SKM-1 treated with dmso at 0.1 percent for 144 hours (cell line): Measurements from ENCODE around the gene SLC43A1.
"Not testable (repeated sequence)": the region's sequence is repeated elsewhere in the genome, so short reads cannot be mapped to it uniquely, and the experiment has no call there.

ENCODE experiments used
- DNase-seq: peaks from one replicate; lab custom pipeline; 2025; ENCODE audit not compliant: unreplicated experiment; lab: John Stamatoyannopoulos, UW

SLC43A1 gene

DNA sequence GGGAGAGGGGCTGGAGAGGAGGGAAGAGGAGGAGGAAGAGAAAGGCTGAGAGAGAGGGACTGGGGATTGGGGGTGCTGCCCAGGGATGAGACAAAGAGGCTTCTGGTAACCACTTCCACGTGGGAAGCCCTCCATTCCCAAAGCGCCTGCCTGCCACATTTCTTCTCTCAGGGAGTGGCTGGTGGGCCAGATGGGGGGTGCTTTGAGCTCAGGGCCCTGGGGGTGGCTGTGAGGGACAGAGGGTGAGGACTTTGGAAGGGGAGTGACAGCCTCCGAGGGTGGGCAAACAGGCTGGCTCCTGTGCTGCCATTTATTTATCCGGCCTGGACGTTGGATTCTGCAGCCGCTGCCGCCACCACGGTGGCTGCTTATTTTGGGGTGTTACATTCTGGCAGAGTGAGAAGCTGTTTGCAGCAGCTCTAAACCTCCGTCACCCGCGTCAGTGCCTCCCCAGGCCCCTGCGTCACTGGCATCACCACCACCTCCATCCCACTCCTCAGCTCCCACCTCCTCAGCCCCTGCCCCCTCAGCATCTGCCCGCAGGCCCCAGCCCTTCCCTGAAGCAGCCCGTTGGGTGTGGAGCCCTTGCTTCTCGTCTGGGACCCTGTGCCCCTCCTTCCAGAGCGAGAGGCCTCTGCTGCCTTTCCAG lies 53.5 kb downstream of the SLC43A1 start:
- DNase-seq: no peak

DNA sequence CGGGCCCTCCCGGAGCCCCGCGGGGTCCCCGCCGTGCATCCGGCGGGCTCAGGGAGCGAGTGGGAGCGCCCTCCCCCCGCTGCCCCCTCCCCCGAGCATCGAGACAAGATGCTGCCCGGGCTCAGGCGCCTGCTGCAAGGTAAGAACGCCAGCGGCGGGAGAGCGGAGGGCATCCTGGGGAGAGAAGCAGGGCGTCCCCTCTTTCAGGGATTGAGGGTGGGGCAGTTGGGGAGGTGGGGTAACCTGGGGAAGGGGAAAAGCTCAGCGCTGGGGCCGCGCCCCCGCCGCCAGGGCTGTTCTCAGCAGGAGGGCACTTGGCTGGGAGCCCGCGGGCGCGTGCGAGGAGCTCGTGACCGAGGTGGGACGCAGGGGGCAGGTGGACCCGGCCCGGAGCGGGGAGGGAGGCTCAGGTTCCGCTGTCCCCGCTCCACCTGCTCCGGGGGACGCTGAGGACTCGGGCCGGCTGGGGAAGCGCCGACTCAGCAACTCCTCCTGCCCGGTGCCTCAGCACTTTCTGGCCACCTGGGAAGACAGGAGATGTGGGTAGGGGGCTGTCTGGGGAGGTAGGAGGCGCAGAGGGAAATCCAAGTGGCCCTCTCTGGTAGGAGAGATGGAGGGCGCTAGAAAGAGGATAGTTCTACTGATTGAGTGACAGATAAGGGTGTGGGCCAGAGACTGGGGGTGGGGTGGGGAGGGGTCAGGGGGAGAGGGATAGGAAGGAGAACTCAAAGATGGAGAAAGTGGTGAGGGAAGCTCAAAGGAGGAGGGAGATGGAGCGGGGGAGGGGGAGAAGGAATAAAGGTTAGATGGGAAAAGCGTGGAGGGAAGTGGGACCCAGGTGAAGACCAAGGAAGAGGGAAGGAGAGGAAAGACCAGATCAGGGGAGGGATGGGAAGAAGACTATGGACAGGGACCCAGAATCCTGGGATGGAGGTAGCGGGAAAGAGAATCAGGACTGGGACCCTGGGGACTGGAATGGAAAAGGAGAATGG lies 54.4 kb downstream of the SLC43A1 start:
- no peak for DNase-seq

DNA sequence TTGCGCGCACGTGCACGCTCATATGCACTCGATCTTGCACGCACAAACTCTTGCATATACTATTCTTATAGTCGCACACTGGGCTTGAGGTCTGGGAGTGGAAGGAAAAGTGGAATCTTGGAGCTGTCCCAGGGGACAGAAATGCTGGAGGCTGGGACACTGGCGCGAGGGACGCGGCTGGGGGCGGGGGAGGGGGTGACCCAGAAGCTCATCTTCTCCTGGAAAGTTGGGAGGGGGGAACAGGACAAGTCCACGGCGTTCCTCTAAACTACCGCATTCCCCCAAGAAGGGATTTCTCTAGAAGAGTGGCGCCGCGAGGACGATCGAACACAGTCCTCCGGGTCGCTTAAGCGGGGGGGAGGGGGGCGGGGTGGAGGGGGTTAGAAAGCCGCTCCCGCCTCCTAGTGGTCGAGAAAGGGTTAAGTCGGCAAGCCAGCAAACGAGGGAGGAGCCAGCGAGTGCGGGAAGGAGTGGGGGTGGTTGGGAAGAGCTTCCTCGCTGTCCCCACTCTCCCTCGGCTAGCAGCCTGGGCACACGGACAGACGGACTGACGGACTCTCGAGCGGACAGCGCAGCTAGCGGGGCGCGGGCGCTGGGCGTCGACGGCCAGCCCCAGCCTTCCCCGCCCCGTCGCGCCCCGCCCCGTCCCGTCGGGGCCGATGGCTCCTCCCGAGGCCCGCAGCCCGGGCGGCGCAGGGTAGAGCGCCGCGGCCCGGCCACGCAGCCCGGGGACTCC lies 55.3 kb downstream of the SLC43A1 start, which contains the start of gene RTN4RL2:
Gene RTN4RL2, plus strand, starts transcription at position 507 of the 736 bp plus-strand sequence. CDS start 338 bp downstream, outside the sequence.
- DNase-seq: peak; percentile 45

DNA sequence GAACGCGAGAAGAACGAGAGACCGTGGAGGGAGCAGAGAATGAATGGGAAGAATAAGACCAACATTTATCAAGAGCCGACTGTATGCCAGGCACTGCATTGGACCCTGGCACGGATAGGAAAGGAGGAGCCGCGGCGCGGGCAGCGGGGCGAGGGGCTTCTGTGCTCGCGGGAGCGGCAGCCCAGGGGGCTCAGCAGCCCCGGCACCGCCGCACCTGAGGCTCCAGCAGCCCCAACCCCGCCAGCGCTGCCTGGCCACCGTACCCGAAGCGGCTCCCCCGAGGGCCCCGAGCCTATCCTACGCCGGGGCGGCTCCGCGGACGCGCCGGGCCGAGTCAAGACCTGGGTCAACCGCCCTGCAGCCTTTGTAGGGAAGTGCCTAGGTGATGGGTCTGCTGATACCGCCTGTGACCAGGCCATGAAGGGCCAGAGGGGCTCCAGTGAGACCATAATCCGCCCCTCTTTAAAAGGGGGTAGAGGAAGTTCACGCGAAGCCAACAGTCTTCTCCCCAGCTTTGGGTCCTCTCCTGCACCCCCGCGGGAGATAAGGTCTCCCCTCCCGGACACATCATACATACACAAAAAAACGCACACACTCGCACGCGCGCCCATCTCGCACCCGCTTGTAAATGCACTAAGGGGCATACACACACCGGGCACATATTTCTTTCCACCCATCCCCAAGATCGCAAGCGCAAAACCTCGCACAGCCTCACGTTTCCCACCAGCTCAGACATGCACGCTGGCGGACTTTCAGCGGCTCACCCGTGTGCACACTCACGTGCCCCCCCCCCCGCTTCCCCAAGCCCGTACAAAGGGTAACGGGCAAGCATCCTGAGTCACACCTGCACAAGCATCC lies 56.1 kb downstream of the SLC43A1 start:
- no peak for DNase-seq

DNA sequence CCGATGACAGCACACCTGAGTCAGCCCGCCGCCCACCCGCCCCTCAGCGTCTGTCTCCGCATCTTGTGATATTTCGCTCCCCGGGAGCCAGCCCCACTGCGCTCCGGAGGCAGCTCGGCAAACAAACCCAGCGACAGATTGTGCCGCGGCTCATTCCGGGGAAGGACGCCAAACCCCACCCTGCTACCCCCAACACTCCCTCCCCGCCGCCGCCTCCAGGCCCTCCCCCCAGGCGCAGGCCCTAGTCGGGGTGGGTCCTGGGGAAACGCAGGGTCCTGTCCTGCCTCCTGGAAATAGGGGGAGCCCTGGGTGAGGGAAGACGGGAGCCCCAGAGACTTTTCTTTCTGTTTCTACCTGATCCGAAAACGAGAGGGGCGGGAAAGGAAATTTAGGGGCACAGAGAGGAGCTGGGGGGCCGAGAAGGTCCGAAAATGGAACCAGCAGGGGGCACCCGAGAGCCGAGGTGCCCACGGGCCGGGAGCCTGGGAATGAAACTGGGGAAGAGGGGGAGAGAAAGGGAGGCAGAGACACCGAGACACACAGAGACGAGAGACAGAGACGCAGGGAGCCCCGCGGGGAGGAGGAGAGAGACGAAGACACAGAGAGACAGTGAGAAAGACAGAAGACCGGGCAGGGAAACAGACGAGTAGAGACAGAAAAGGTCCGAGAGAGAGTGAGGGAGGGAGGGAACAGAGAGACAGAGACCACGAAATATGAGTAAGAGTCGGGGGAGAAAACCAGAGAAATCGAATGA lies 56.9 kb downstream of the SLC43A1 start:
- DNase-seq: peak; percentile 20

DNA sequence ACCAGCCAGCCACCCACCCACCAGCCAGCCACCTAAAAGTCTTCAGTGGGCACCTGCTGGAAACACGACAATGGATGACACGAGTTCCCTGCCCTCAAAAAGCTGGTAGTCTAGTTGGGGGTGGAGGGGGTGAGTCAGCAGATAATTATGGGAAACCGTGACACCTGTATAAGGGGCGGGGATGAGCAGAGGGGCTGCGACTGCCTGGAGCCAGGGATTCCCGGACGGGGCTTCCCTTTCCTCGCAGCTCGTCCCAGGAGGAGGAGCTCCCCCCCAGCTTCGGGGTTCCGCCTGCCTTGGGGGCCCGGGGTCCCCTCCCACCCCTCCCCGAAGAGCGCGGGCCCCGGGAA lies 57.5 kb downstream of the SLC43A1 start:
- no peak for DNase-seq

- DNase-seq: no peak
Observed at GRCh38 chr11:57457643-57458023, 57.9 kb downstream of the SLC43A1 start.

DNA sequence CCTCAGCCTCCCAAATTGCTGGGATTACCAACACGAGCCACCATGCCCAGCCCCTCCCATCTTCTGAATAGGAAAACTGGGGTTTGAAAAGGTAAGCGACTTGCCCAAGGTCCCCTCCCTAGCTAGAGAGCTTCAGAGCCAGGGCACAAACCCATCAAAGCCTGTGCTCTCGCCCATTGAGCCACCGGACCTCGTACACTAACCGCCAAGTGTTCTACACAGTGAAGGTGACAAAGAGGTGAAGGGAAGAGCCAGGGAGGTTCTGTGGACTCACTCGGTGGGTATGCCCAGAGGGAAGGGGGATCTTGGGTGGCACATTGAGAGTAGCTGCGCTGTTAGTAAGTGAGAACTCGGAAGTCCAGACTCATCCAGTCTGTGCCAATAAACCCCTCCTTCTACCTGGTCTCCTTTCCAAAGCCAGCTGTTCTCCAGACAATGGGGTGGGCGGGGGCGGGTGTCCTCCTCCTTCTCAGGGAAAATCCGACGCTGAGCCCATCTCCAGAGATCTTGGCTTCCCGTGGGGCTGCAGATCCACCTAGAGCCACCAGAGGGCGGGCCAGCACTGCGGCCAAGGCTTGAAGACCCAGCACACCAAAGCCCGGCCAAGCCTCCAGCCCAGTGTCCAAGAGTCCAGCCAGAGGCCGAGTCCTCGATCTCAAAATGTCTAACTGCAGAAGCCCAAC lies 58.4 kb downstream of the SLC43A1 start:
- DNase-seq: peak; percentile 63

- no peak for DNase-seq
Observed at GRCh38 chr11:57453543-57454177, 61.8 kb downstream of the SLC43A1 start.

DNA sequence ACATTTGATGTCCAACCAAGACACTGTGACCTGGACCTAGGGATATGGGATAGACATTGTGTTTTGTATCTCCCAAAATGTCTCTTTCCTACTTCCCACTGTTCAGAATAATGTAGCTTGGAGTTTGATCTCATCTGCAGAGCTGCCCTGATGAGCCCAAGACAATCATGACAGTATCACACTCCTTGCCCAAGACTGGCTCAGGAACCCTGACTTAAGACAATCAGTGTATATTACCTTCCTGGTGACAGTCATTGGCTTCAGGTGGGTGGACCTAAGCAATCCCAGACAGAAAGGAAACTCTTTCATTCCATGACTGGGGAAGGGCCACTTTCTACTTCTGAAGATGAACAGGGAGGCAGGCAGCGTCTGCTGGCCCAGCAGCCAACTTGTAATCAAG lies 69.4 kb downstream of the SLC43A1 start:
- DNase-seq: no peak

DNA sequence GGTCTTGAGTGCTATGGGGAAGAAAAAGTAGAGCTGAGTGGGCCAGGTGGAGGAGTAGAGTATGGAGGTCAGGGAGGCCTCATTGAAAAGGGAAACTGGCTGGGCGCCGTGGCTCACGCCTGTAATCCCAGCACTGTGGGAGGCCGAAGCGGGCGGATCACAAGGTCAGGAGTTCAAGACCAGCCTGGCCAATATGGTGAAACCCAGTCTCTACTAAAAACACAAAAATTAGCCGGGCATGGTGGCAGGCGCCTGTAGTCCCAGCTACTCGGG lies 70.4 kb downstream of the SLC43A1 start:
- DNase-seq: not testable (repeated sequence)

- DNase-seq: no peak
Observed at GRCh38 chr11:57444362-57445121, 71.0 kb downstream of the SLC43A1 start.

DNA sequence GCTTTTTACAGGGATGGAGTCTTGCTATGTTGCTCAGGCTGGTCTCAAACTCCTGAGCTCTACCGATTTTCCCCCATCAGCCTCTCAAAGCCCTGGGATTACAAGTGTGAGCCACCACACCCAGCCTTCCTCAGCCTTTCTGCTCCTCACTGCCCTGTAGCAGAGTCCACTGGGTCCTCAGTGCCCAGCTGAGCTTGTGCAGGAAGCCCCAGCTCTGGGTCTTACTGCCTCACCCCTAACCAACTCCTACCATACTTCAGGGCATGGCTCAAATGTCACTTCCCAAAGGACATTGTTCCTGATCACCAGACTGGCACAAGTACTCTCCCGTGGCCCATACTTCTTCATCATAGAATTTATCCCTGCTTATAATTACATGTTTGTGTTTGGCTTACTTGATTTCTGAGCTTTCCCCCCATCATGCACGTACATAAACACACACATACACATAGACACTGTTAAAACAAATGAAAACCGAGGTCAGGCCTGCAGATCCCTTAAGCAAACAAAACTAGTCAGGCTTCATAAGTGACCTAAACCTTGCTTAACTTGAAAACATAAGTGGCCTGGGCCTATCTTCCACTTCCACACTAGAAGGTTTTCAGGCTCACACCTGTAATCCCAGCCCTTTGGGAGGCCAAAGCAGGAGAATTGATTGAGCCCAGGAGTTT lies 74.6 kb downstream of the SLC43A1 start:
- DNase-seq: no peak

DNA sequence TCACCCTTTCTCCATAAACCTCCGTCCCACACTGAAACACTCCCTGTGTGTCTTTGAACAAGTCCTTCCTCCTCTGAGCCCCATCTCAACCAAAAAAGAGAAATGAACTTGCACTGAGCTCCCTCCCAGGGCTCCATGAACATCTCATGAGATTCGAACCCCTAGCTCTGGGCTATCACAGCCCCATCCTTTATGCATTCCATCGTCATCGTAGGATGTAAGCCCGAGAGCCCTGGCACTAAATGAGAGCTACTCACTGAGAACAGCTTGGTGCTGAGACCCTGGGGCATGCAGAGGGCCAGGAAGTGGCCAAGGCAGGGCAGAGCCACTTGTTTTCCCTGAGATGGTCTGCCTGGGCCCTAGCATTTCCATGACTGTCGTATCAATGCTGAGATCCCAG lies 75.7 kb downstream of the SLC43A1 start:
- DNase-seq: no peak

- no peak for DNase-seq
Observed at GRCh38 chr11:57438345-57439285, 76.9 kb downstream of the SLC43A1 start.

- no peak for DNase-seq
Observed at GRCh38 chr11:57436031-57436430, 79.5 kb downstream of the SLC43A1 start.
